GM19099 (cell line): ENCODE data around the gene KLHL18.

ENCODE experiments used
- POLR2A ChIP-seq: IDR thresholded peaks from 3 replicates; pipeline ENCODE4 v1.6.1; 2011; ENCODE audit warnings: low read depth; ENCODE audit not compliant: insufficient read length; ENCODE audit errors: extremely low read depth

Gene KLHL18

GRCh38 chr3:47265725-47266428 lies 16.9 kb upstream of the KLHL18 start:
- TF ChIP-seq POLR2A, result no peak

GRCh38 chr3:47266709-47267489 lies 15.8 kb upstream of the KLHL18 start:
- TF ChIP-seq POLR2A, result no peak

GRCh38 chr3:47267490-47267824 lies 15.3 kb upstream of the KLHL18 start:
- TF ChIP-seq POLR2A, result no peak

DNA sequence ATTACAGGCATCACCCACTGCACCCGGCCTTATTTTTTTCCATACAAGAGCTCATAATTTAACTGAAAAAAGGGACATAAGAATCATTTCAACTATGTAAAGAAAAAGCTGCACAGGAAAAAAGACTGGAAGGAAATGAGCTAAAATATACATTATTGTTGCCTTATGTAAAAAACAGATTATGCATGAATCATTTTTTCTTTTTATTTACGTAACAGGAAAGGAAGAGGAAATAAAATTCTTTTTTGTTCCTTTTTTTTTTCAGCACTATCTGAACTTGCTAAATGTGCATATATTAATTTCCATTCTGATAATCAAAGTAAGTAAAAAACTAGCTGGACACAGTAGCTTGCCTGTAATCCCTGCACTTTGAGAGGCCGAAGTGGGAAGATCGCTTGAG lies 12.2 kb upstream of the KLHL18 start:
- TF ChIP-seq POLR2A, result no peak

DNA sequence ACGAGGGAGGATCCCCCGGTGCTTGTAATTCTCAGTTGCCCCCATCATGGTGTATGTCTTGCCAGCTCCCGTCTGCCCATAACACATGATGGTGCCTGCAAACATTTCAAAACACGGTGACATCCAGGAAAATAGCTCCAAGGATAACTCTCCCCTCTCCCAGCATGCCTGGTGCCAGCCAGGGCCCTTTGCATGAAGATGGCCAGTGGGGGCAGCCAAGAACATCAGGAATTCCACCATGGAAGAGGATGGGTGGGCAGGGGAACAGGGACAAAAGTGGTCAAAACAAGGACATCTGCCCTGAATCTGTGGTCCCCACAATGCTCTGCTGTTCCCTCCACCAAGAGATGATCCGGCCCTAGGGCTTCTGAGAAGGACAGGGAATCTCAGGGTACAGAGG lies 9.2 kb upstream of the KLHL18 start:
- TF ChIP-seq POLR2A, result no peak

GRCh38 chr3:47274652-47275051 lies 8.1 kb upstream of the KLHL18 start:
- no peak for TF ChIP-seq POLR2A

GRCh38 chr3:47276558-47276957 lies 6.2 kb upstream of the KLHL18 start:
- no peak for TF ChIP-seq POLR2A

GRCh38 chr3:47280519-47280918 lies 2.2 kb upstream of the KLHL18 start:
- TF ChIP-seq POLR2A, result no peak

GRCh38 chr3:47283193-47283537 lies 421 bp downstream of the KLHL18 start:
- TF ChIP-seq POLR2A, result no peak

GRCh38 chr3:47283591-47284364 lies 1.0 kb downstream of the KLHL18 start:
- TF ChIP-seq POLR2A, result no peak

- no peak for TF ChIP-seq POLR2A
Observed at GRCh38 chr3:47288966-47289910, 6.5 kb downstream of the KLHL18 start.

DNA sequence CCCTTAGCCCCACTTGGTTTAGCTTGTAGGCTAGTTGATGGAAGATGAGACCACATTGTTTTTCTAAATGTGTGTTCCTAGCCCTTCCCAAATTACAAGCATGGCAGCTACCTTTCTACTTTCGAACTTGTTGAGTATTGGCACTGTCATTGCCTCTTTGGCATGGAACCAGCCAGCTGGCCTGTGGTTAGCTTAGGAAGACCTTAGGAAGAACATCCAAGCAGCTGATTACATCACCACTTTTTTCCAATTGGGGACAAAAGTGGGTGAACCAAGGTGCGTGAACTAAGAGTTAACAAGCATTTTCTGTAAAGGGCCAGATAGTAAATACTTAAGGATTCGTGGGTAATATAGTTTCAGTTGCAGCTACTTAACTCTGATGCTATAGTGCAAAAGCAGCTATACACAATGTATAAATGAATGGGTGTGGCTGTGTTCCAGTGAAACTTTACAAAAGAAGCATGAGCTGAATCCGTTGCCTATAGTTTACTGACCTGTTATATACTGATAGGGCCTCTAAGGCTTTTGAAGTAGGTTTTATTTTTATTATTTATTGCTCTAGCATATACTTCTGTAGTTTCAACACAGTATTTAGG lies 8.5 kb downstream of the KLHL18 start:
- TF ChIP-seq POLR2A, result no peak

DNA sequence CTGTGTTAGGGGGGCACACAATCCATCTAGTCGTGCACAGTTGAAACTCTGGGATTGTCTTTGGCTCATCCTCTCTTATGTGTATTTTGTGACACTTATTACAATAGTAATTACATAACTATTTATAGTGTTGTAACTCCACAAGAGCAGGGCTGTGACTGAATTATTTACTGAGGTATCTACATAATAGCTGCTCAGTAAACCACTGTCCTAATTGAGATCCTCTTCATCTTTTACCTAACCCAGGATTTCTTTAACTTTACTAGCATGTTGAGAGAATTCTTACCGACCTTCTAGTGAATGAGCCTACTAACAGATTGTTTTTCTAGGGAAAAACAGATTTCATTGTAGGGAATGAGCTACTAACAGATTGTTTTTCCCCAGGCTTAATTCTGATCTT lies 11.1 kb downstream of the KLHL18 start:
- TF ChIP-seq POLR2A, result no peak

GRCh38 chr3:47294392-47294791 lies 11.6 kb downstream of the KLHL18 start:
- TF ChIP-seq POLR2A, result no peak

DNA sequence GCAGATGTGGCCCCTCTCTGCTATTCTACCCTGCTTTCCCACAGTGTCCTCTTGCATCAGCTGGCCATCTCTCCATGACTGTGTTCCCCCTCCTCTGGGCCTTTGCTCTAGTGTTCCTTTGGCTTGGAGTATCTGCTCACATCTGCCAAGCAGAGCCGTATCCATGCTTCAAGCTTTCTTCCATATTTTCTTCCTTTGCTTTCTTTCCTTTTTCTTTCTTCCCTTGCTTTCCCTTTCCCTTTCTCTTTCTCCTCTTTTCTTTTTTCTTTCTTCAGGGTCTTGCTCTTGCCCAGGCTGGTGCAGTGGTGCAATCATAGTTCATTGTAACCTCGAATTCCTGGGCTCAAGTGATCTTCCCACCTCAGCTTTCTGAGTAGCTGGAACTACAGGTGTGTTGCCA lies 12.6 kb downstream of the KLHL18 start:
- TF ChIP-seq POLR2A, result no peak

DNA sequence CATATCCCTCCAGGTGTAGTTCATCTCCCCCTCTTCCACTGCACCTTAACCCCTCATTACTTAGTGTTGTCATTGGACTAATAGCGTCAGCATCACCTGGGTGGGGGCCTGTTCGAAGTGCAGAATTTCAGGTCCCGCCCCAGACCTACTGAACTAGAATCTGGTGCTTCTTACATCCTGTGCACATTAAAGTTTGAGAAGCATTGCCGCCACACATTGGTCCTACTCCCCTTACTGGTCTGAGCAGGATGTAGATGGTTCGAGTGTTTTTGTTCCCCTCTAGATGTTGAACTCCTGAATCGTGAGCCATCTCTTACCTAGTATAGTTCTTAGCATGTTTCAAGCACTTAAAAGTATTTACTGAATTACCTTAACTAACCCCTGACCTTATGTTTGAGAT lies 13.2 kb downstream of the KLHL18 start:
- no peak for TF ChIP-seq POLR2A
